Activated CD8-positive, alpha-beta T cell treated with anti-CD3 and anti-CD28 coated beads, Interleukin-2, amount 10 ng/mL, durations not matched to agents 7 days and 5 days (primary cell): ENCODE data around the gene IFT20. TPM values are rescaled to one million over a fixed set of nuclear protein-coding genes. Genes with fewer than 3 reads are reported as not detected.
A peak's percentile ranks its signal among the peaks of the same experiment; 100 is the strongest.

Experiments
- ATAC-seq: fragments of 150-1000 bp; cut with Tn5 transposase; one replicate; pipeline ENCODE4 v1.10.0; 2021; ENCODE audit warnings: moderate library complexity
- CTCF ChIA-PET: fragments of 350-600 bp; sonication (Branson Sonifier 250); formaldehyde crosslinking; loops from one replicate; lab custom pipeline; 2021; ENCODE audit warnings: antibody characterized with exemption; lab: Charles Lee
- POLR2A ChIA-PET: fragments of 350-600 bp; sonication (Branson Sonifier 250); formaldehyde crosslinking; loops from one replicate; lab custom pipeline; 2021; ENCODE audit warnings: antibody characterized with exemption; lab: Charles Lee
- DNase-seq: peaks from one replicate; pipeline ENCODE4 v3.0.0-alpha.2; 2020
- H3K27ac Mint-ChIP-seq: one replicate; pipeline ENCODE4 v1.8.0; 2021; ENCODE audit warnings: mild to moderate bottlenecking, mixed read lengths
- H3K27me3 Mint-ChIP-seq: one replicate; pipeline ENCODE4 v1.8.0; 2021; ENCODE audit warnings: low read depth, mixed read lengths
- H3K36me3 Mint-ChIP-seq: one replicate; pipeline ENCODE4 v1.8.0; 2021; ENCODE audit warnings: low read depth, mixed read lengths
- H3K4me1 Mint-ChIP-seq: one replicate; pipeline ENCODE4 v1.8.0; 2021; ENCODE audit warnings: low read depth, mixed read lengths
- H3K4me3 Mint-ChIP-seq: one replicate; pipeline ENCODE4 v1.8.0; 2021; ENCODE audit warnings: mild to moderate bottlenecking, mixed read lengths
- H3K9me3 Mint-ChIP-seq: one replicate; pipeline ENCODE4 v1.8.0; 2022; ENCODE audit warnings: mixed read lengths; ENCODE audit not compliant: insufficient read depth
- total RNA-seq, 2 experiments: library from RNA; stranded (reverse); gene quantifications; one replicate each; pipeline ENCODE4 v1.2.3, GENCODE V29; 2021

Gene IFT20
- 10 to 100 TPM; 20.7 to 22.7 TPM for total RNA-seq

GRCh38 chr17:28335201-28335958 is at the start of gene IFT20, which contains the start of gene TNFAIP1:
Gene IFT20 (minus strand): TSS chr17:28335472. CDS start chr17:28331985, 3,487 bp downstream.
Gene TNFAIP1 (plus strand): TSS chr17:28335761. CDS start chr17:28339522, 3,761 bp downstream.
- Mint-ChIP-seq H3K4me1 (peaks cover 31% of the 10 kb centered on the region), H3K9me3 (no peaks in the 10 kb centered on the region), H3K36me3 (peaks cover 3% of the 10 kb centered on the region), H3K4me3 (peak within 1 kb of the TSS; percentile 96), H3K27me3 (no peaks in the 10 kb centered on the region), H3K27ac (peak within 1 kb of the TSS; percentile 95)
- ChIA-PET CTCF (interaction anchor here (1.0 to 2.9 kb wide), 12 partner anchors 10 to 530 kb away, joined by 3 to 17 read pairs (median 6); partner anchors contain the start of gene POLDIP2), POLR2A (interaction anchor here (0.6 to 3.4 kb wide), 21 partner anchors 9 to 327 kb away, joined by 3 to 47 read pairs (median 4); partner anchors contain the start of genes POLDIP2, TMEM97 and VTN)
- DNase-seq (peak; percentile 99), ATAC-seq (peak; percentile 97)

GRCh38 chr17:28385037-28385400 is 49.7 kb upstream of the IFT20 start:
- Mint-ChIP-seq H3K27me3 (peaks cover 6% of the 10 kb centered on the region), H3K27ac (peak overlapping the region; percentile 82), H3K36me3 (peaks cover 17% of the 10 kb centered on the region), H3K4me3 (peak overlapping the region; percentile 83), H3K9me3 (no peaks in the 10 kb centered on the region), H3K4me1 (peaks cover 23% of the 10 kb centered on the region)
- ATAC-seq = peak; percentile 24
- ChIA-PET CTCF (interaction anchor here (1.1 to 5.0 kb wide), 4 partner anchors 15 to 133 kb away, joined by 3 to 23 read pairs (median 4); partner anchors contain the start of genes POLDIP2 and VTN), POLR2A (interaction anchor here (0.6 to 2.1 kb wide), 10 partner anchors 9 to 1071 kb away, joined by 3 to 20 read pairs (median 4); partner anchors contain the start of genes IFT20, POLDIP2, SARM1 and TNFAIP1)
- no peak for DNase-seq

GRCh38 chr17:28384281-28385036 is 49.2 kb upstream of the IFT20 start:
- DNase-seq (peak; percentile 84), ATAC-seq (peak; percentile 94)
- CTCF ChIA-PET = interaction anchor here (0.8 to 5.0 kb wide), 6 partner anchors 14 to 165 kb away, joined by 3 to 23 read pairs (median 4); partner anchors contain the start of genes IFT20, POLDIP2, TNFAIP1 and VTN
- Mint-ChIP-seq H3K27me3 (peaks cover 6% of the 10 kb centered on the region), H3K27ac (peak overlapping the region; percentile 82), H3K9me3 (no peaks in the 10 kb centered on the region), H3K4me3 (peak overlapping the region; percentile 83), H3K4me1 (peaks cover 23% of the 10 kb centered on the region), H3K36me3 (peaks cover 12% of the 10 kb centered on the region)
- POLR2A ChIA-PET = interaction anchor here (0.6 to 2.1 kb wide), 11 partner anchors 9 to 1070 kb away, joined by 3 to 20 read pairs (median 4); partner anchors contain the start of genes IFT20, SARM1 and TNFAIP1

- no peak overlapping the region for H3K4me3 Mint-ChIP-seq
- ChIA-PET POLR2A (interaction anchor here (2.2 kb wide), 1 partner anchor 46 kb away, joined by 6 read pairs; the partner anchor contains the start of genes IFT20 and TNFAIP1), CTCF (interaction anchor here (2.5 kb wide), 1 partner anchor 36 kb away, joined by 7 read pairs; no protein-coding TSS in a partner anchor)
- H3K27me3 Mint-ChIP-seq = peaks cover 6% of the 10 kb centered on the region
- H3K36me3 Mint-ChIP-seq = peaks cover 7% of the 10 kb centered on the region
- DNase-seq = peak; percentile 49
- H3K9me3 Mint-ChIP-seq = no peaks in the 10 kb centered on the region
- no peak for ATAC-seq
- peaks cover 28% of the 10 kb centered on the region for H3K4me1 Mint-ChIP-seq
- no peak overlapping the region for H3K27ac Mint-ChIP-seq
Observed at GRCh38 chr17:28381141-28381825, 46.0 kb upstream of the IFT20 start.

GRCh38 chr17:28379814-28380801 is 44.8 kb upstream of the IFT20 start:
- ChIA-PET POLR2A (interaction anchor here (2.2 kb wide), 1 partner anchor 44 kb away, joined by 6 read pairs; the partner anchor contains the start of genes IFT20 and TNFAIP1), CTCF (interaction anchor here (2.5 kb wide), 1 partner anchor 37 kb away, joined by 7 read pairs; no protein-coding TSS in a partner anchor)
- DNase-seq (no peak), ATAC-seq (no peak)
- Mint-ChIP-seq H3K36me3 (peaks cover 7% of the 10 kb centered on the region), H3K27ac (no peak overlapping the region), H3K4me1 (peaks cover 23% of the 10 kb centered on the region), H3K4me3 (no peak overlapping the region), H3K27me3 (peaks cover 6% of the 10 kb centered on the region), H3K9me3 (no peaks in the 10 kb centered on the region)

GRCh38 chr17:28372945-28373274 is 37.6 kb upstream of the IFT20 start:
- DNase-seq (no peak), ATAC-seq (no peak)
- Mint-ChIP-seq H3K36me3 (peaks cover 4% of the 10 kb centered on the region), H3K9me3 (no peaks in the 10 kb centered on the region), H3K4me1 (peaks cover 21% of the 10 kb centered on the region), H3K27ac (peak overlapping the region; percentile 52), H3K27me3 (no peaks in the 10 kb centered on the region), H3K4me3 (peak overlapping the region; percentile 75)
- POLR2A ChIA-PET = interaction anchor here (3.0 to 7.4 kb wide), 2 partner anchors 11 to 16 kb away, joined by 20 to 45 read pairs; partner anchors contain the start of gene POLDIP2
- CTCF ChIA-PET = no interaction called here

GRCh38 chr17:28372203-28372944 is 37.1 kb upstream of the IFT20 start:
- DNase-seq = no peak
- H3K36me3 Mint-ChIP-seq = peaks cover 4% of the 10 kb centered on the region

GRCh38 chr17:28371245-28372202 is 36.3 kb upstream of the IFT20 start, which contains the start of gene SARM1:
Gene SARM1 (plus strand): TSS chr17:28371694. CDS start chr17:28372033, 339 bp downstream.
- ChIA-PET POLR2A (interaction anchor here (1.2 to 7.4 kb wide), 3 partner anchors 13 to 59 kb away, joined by 3 to 45 read pairs (median 20); partner anchors contain the start of gene POLDIP2), CTCF (interaction anchor here (1.7 kb wide), 1 partner anchor 177 kb away, joined by 4 read pairs; no protein-coding TSS in a partner anchor)
- peaks cover 21% of the 10 kb centered on the region for H3K4me1 Mint-ChIP-seq
- DNase-seq = peak; percentile 93
- H3K4me3 Mint-ChIP-seq = peak within 1 kb of the TSS; percentile 87
- H3K36me3 Mint-ChIP-seq = peaks cover 4% of the 10 kb centered on the region
- no peaks in the 10 kb centered on the region for H3K27me3 Mint-ChIP-seq
- H3K27ac Mint-ChIP-seq = peak within 1 kb of the TSS; percentile 85
- H3K9me3 Mint-ChIP-seq = no peaks in the 10 kb centered on the region
- ATAC-seq = peak; percentile 94

More at GRCh38 chr17:28372203-28372944, 37.1 kb upstream of the IFT20 start:
- H3K27me3 Mint-ChIP-seq = no peaks in the 10 kb centered on the region
- peaks cover 21% of the 10 kb centered on the region for H3K4me1 Mint-ChIP-seq
- no peaks in the 10 kb centered on the region for H3K9me3 Mint-ChIP-seq
- peak overlapping the region; percentile 75 for H3K4me3 Mint-ChIP-seq
- H3K27ac Mint-ChIP-seq = peak overlapping the region; percentile 52
- no peak for ATAC-seq
- POLR2A ChIA-PET = interaction anchor here (1.2 to 7.4 kb wide), 3 partner anchors 12 to 60 kb away, joined by 3 to 45 read pairs (median 20); partner anchors contain the start of gene POLDIP2
- CTCF ChIA-PET = no interaction called here
